Measurements from ENCODE around the gene FBXW11. TPM values are rescaled to one million over a fixed set of nuclear protein-coding genes. Genes with fewer than 3 reads are reported as not detected.
"Not testable (repeated sequence)": the region's sequence is repeated elsewhere in the genome, so short reads cannot be mapped to it uniquely, and the experiment has no call there.

Gene FBXW11
- total and polyA plus RNA-seq, 3 donors from 2014 or later, result 46.3 to 61.8 (median 60.6) TPM

DNA sequence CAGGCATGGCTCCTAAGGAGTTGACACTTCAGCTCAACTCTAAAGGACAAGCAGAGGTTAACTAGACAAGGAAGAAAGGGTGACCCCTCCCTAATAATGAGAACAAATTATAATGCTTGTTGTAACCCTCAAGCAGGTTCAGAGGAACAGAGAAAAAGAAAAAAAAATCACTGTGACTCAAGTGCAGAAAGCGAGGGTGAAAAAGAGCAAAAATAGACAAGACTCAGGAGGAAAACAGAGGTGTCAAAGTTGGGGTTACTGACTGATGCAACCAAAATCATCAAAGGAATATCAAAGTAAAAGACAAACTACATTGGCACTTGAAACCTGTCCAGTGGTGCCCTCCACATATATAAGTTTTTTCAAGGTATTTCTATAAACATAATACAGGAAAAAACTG is 28.4 kb downstream of the FBXW11 start:
- 87 to 88% methylated on average over 1 of the region's 1 CpG for WGBS, 2 donors
- Histone ChIP-seq H3K27ac (no peak overlapping the region), H3K36me3 (ENCODE audit: low read depth, missing control alignments) (no peaks in the 10 kb centered on the region), H3K9me3 (no peaks in the 10 kb centered on the region), H3K27me3 (no peaks in the 10 kb centered on the region), H3K4me1 (peaks cover 10% of the 10 kb centered on the region), H3K4me3 (no peak overlapping the region)
- intact Hi-C loops (cut with DNase I; ENCODE audit: low total_unique reads), result no loop called here
- no peak for DNase-seq
- TF ChIP-seq POLR2A (IDR thresholded peaks at IDR 0.05), result no peak
- TF ChIP-seq, protein P1, sequence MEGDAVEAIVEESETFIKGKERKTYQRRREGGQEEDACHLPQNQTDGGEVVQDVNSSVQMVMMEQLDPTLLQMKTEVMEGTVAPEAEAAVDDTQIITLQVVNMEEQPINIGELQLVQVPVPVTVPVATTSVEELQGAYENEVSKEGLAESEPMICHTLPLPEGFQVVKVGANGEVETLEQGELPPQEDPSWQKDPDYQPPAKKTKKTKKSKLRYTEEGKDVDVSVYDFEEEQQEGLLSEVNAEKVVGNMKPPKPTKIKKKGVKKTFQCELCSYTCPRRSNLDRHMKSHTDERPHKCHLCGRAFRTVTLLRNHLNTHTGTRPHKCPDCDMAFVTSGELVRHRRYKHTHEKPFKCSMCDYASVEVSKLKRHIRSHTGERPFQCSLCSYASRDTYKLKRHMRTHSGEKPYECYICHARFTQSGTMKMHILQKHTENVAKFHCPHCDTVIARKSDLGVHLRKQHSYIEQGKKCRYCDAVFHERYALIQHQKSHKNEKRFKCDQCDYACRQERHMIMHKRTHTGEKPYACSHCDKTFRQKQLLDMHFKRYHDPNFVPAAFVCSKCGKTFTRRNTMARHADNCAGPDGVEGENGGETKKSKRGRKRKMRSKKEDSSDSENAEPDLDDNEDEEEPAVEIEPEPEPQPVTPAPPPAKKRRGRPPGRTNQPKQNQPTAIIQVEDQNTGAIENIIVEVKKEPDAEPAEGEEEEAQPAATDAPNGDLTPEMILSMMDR (IDR thresholded peaks at IDR 0.05), result no peak

DNA sequence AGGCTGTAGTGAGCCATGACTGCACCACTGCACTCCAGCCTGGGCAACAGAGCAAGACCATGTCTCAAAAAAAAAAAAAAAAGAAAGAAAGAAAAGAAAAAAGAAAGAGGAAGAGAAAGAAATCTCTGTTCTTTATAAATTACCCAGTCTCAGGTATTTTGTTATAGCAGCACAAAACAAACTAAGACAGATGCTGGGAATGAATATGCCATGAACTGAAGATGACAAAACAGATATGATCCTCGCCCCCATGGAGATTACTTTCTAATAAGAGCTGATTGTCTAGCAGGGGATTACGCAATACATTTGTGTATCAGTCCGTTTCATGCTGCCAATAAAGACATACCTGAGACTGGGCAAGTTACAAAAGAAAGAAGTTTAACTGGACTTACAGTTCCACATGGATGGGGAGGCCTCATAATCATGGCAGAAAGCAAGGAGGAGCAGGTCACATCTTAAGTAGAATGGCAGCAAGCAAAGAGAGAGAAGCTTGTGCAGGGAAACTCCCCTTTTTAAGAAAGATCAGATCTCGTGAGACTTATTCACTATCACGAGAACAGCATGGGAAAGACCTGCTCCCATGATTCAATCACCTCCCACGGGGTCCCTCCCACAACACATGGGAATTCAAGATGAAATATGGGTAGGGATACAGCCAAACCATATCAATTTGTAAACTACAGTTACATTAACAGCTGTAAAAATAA is 29.0 kb downstream of the FBXW11 start:
- H3K27ac ChIP-seq; DNase-seq; H3K9me3 ChIP-seq; H3K4me3 ChIP-seq; intact Hi-C loops (cut with DNase I; ENCODE audit: low total_unique reads); H3K4me1 ChIP-seq; H3K36me3 ChIP-seq (ENCODE audit: low read depth, missing control alignments); H3K27me3 ChIP-seq: not testable (repeated sequence)
- 81 to 88% methylated on average over 6 of the region's 6 CpGs for WGBS, 2 donors

DNA sequence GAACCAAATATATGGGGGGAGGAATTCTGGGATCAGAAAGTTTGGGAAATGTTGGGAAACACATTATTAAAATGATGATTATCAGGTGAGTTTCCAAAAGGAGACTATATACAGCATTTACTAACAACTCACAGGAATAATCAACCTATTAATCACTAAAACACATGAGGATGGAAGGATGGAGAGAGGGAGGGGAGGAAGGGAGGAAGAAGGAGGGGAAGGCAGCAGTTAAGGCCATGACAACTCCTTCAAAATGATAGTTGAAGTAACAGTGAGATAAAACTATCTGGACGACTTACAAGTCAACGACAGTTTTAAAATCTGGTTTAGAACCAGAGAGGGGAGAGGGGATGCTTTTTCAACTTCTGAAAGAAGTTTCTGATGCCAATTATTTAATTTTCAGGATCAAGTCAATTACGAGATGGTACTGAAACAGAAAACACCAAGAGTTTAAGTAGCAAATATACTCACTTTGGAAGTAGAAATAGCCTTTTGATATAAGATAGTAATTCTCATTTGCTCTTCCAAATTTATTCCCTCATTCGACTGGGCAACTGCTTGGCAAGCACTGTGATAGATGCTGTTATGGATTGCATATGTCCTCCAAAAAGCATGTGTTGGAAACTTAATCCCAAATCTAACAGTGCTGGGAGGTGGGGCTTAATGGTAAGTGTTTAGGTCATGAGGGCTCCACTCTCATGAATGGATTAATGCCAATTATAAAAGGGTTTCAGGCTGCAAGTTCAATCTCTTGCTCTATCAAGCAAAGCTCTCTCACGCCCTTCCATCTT is 30.4 kb downstream of the FBXW11 start:
- DNase-seq, result no peak
- intact Hi-C loops (cut with DNase I; ENCODE audit: low total_unique reads), result no loop called here
- no peak overlapping the region for H3K4me3 ChIP-seq
- 59 to 75% methylated on average over 5 of the region's 5 CpGs for WGBS, 2 donors
- no peaks in the 10 kb centered on the region for H3K27me3 ChIP-seq
- H3K9me3 ChIP-seq, result no peaks in the 10 kb centered on the region
- TF ChIP-seq POLR2A (IDR thresholded peaks at IDR 0.05), result no peak
- TF ChIP-seq, protein P1 (IDR thresholded peaks at IDR 0.05), result no peak
- no peaks in the 10 kb centered on the region for H3K36me3 ChIP-seq (ENCODE audit: low read depth, missing control alignments)
- H3K4me1 ChIP-seq, result peaks cover 10% of the 10 kb centered on the region
- no peak overlapping the region for H3K27ac ChIP-seq

DNA sequence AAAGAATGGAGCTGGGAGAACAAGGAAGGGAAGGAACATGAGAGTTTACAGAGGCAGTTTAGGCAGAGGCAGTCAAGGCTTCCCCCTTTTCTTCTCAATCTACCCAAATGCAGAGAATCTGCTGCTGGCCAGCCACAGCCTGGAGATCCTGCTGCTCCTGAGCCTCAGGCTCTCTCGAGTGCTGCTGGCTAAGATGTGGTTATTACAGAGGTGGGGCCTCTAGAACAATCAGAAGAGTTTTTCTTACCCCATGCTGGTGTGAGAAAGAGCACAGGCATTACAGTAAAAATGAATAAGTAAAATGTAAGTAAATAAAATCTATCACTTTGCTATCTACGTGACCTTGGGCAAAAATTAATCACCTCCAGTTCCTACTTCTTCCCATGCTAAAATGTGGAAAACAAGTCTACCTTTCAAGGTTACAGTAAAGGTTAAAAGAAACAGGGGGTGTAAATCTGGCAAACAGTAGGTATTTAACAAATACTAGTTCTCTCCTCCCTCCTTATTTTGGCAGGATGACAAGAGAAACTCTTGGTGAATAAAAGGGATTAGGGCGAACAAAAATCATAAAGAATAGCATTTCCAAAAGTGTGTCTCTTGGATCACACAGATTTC is 31.1 kb downstream of the FBXW11 start:
- no peaks in the 10 kb centered on the region for H3K27me3 ChIP-seq
- peaks cover 10% of the 10 kb centered on the region for H3K4me1 ChIP-seq
- TF ChIP-seq POLR2A (IDR thresholded peaks at IDR 0.05), result no peak
- TF ChIP-seq, protein P1 (IDR thresholded peaks at IDR 0.05), result no peak
- DNase-seq, result no peak
- no peaks in the 10 kb centered on the region for H3K9me3 ChIP-seq
- H3K36me3 ChIP-seq (ENCODE audit: low read depth, missing control alignments), result no peaks in the 10 kb centered on the region
- 45 to 67% methylated on average over 3 of the region's 3 CpGs for WGBS, 2 donors
- no peak overlapping the region for H3K27ac ChIP-seq
- intact Hi-C loops (cut with DNase I; ENCODE audit: low total_unique reads), result no loop called here
- no peak overlapping the region for H3K4me3 ChIP-seq

DNA sequence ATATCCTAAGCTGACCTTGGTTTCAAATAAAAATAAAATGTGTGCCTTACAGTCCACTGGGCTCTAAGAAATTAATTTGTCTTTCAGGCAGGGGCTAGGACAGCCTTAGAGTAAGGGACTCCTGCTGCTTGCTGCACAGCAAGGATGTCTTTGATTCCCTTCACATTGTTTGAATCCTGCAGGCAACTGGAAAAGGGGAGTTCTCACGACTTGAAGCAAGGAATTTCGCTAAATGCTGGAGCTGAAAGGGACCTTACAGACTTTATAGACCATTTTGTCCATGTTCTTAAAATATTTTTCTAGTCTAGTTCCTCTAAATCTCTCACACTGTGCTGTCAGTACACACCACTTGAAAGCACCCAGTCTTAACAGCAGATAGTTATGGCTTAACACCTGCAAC is 35.6 kb downstream of the FBXW11 start:
- intact Hi-C loops (cut with DNase I; ENCODE audit: low total_unique reads), result no loop called here

More for the DNA sequence above, 35.6 kb downstream of the FBXW11 start:
- H3K9me3 ChIP-seq, result no peaks in the 10 kb centered on the region
- no peak overlapping the region for H3K27ac ChIP-seq
- DNase-seq, result no peak
- WGBS, 2 donors, result 62 to 70% methylated on average over 2 of the region's 2 CpGs
- H3K4me1 ChIP-seq, result peaks cover 20% of the 10 kb centered on the region
- no peaks in the 10 kb centered on the region for H3K36me3 ChIP-seq (ENCODE audit: low read depth, missing control alignments)
- TF ChIP-seq, protein P1 (IDR thresholded peaks at IDR 0.05), result no peak
- TF ChIP-seq POLR2A (IDR thresholded peaks at IDR 0.05), result no peak
- H3K4me3 ChIP-seq, result no peak overlapping the region
- no peaks in the 10 kb centered on the region for H3K27me3 ChIP-seq
